ENCODE measurements around the gene GPANK1. TPM values are rescaled to one million over a fixed set of nuclear protein-coding genes. Genes with fewer than 3 reads are reported as not detected.
A peak's percentile ranks its signal among the peaks of the same experiment; 100 is the strongest.

GPANK1 gene
- total RNA-seq, 1 donor from 2014 or later = 18.0 TPM

DNA sequence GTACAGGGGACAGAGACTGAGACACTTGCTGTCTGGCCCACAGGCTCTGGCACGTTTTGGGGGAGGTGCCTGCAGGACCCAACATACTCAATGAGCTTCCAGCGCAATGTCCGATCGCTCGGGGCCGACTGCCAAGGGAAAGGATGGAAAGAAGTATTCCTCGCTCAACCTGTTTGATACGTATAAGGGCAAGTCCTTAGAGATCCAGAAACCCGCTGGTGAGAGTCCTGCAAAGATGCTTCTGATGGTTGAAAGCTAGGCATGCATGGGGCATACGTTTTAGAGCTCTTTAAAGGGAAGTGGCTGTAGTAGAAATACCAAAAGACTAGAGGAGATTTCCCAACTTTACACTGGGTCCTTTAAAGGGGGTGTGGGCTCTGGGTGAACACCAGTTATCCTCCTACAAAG, 42.1 kb downstream of the GPANK1 start:
- DNase-seq (ENCODE audit: low spot score, unreplicated experiment) = no peak
- Mint-ChIP-seq H3K4me1 (ENCODE audit: low read depth) (peaks cover 14% of the 10 kb centered on the region), H3K27me3 (no peaks in the 10 kb centered on the region), H3K36me3 (ENCODE audit: insufficient read depth) (peaks cover 32% of the 10 kb centered on the region), H3K27ac (peak overlapping the region; percentile 96), H3K4me3 (ENCODE audit: low read depth) (peak overlapping the region; percentile 89), H3K9me3 (ENCODE audit: low read depth) (no peaks in the 10 kb centered on the region)
- no peak for TF ChIP-seq CTCF (IDR thresholded peaks at IDR 0.05; ENCODE audit: unreplicated experiment)

GRCh38 chr6:31621991-31622390, 42.8 kb downstream of the GPANK1 start:
- no peak for TF ChIP-seq CTCF (IDR thresholded peaks at IDR 0.05; ENCODE audit: unreplicated experiment)
- peaks cover 14% of the 10 kb centered on the region for H3K4me1 Mint-ChIP-seq (ENCODE audit: low read depth)
- DNase-seq (ENCODE audit: low spot score, unreplicated experiment) = no peak

GRCh38 chr6:31621320-31621939, 43.4 kb downstream of the GPANK1 start:
- Mint-ChIP-seq H3K27me3 (no peaks in the 10 kb centered on the region), H3K36me3 (ENCODE audit: insufficient read depth) (peaks cover 23% of the 10 kb centered on the region)

More at GRCh38 chr6:31621991-31622390, 42.8 kb downstream of the GPANK1 start:
- Mint-ChIP-seq H3K36me3 (ENCODE audit: insufficient read depth) (peaks cover 26% of the 10 kb centered on the region), H3K9me3 (ENCODE audit: low read depth) (no peaks in the 10 kb centered on the region), H3K27me3 (no peaks in the 10 kb centered on the region), H3K4me3 (ENCODE audit: low read depth) (peak overlapping the region; percentile 89), H3K27ac (peak overlapping the region; percentile 96)

GRCh38 chr6:31620586-31621319, 44.0 kb downstream of the GPANK1 start, which contains the start of gene PRRC2A:
TSS of gene PRRC2A (plus strand) at chr6:31620715. CDS start at chr6:31622790, 2,075 bp downstream.
- no peaks in the 10 kb centered on the region for H3K27me3 Mint-ChIP-seq
- H3K27ac Mint-ChIP-seq = peak within 1 kb of the TSS; percentile 98
- peak within 1 kb of the TSS; percentile 89 for H3K4me3 Mint-ChIP-seq (ENCODE audit: low read depth)
- DNase-seq (ENCODE audit: low spot score, unreplicated experiment) = peak; percentile 91
- no peaks in the 10 kb centered on the region for H3K9me3 Mint-ChIP-seq (ENCODE audit: low read depth)
- peaks cover 14% of the 10 kb centered on the region for H3K4me1 Mint-ChIP-seq (ENCODE audit: low read depth)
- no peak for TF ChIP-seq CTCF (IDR thresholded peaks at IDR 0.05; ENCODE audit: unreplicated experiment)
- peaks cover 16% of the 10 kb centered on the region for H3K36me3 Mint-ChIP-seq (ENCODE audit: insufficient read depth)

More at GRCh38 chr6:31621320-31621939, 43.4 kb downstream of the GPANK1 start:
- Mint-ChIP-seq H3K9me3 (ENCODE audit: low read depth) (no peaks in the 10 kb centered on the region), H3K4me1 (ENCODE audit: low read depth) (peaks cover 14% of the 10 kb centered on the region), H3K4me3 (ENCODE audit: low read depth) (peak overlapping the region; percentile 89), H3K27ac (peak overlapping the region; percentile 96)
- no peak for TF ChIP-seq CTCF (IDR thresholded peaks at IDR 0.05; ENCODE audit: unreplicated experiment)
- no peak for DNase-seq (ENCODE audit: low spot score, unreplicated experiment)

- TF ChIP-seq CTCF (IDR thresholded peaks at IDR 0.05; ENCODE audit: unreplicated experiment) = no peak
- DNase-seq (ENCODE audit: low spot score, unreplicated experiment) = peak; percentile 83
- H3K4me3 Mint-ChIP-seq (ENCODE audit: low read depth) = peak overlapping the region; percentile 89
- peaks cover 15% of the 10 kb centered on the region for H3K4me1 Mint-ChIP-seq (ENCODE audit: low read depth)
- H3K27ac Mint-ChIP-seq = peak overlapping the region; percentile 98
- H3K36me3 Mint-ChIP-seq (ENCODE audit: insufficient read depth) = peaks cover 13% of the 10 kb centered on the region
- H3K9me3 Mint-ChIP-seq (ENCODE audit: low read depth) = no peaks in the 10 kb centered on the region
- H3K27me3 Mint-ChIP-seq = no peaks in the 10 kb centered on the region
Observed at GRCh38 chr6:31619805-31620585, 44.8 kb downstream of the GPANK1 start.
